ENCODE measurements around the gene MAP3K7CL.

Gene MAP3K7CL

GRCh38 chr21:29205988-29206387, 75.5 kb downstream of the MAP3K7CL start:
- no peak for DNase-seq

- DNase-seq: no peak
These were observed 76.0 kb downstream of the MAP3K7CL start for GRCh38 chr21:29206445-29206844.

- no peak for DNase-seq
These were observed 76.8 kb downstream of the MAP3K7CL start for GRCh38 chr21:29207201-29207600.

GRCh38 chr21:29208044-29208681, 77.7 kb downstream of the MAP3K7CL start:
- DNase-seq: no peak

- no peak for DNase-seq
These were observed 78.2 kb downstream of the MAP3K7CL start for GRCh38 chr21:29208682-29209059.

GRCh38 chr21:29209696-29210095, 79.3 kb downstream of the MAP3K7CL start:
- no peak for DNase-seq

GRCh38 chr21:29211205-29211604, 80.8 kb downstream of the MAP3K7CL start:
- no peak for DNase-seq

- no peak for DNase-seq
These were observed 82.0 kb downstream of the MAP3K7CL start for GRCh38 chr21:29212446-29212845.

GRCh38 chr21:29213513-29214385, 83.3 kb downstream of the MAP3K7CL start:
- no peak for DNase-seq

- DNase-seq: no peak
These were observed 85.3 kb downstream of the MAP3K7CL start for GRCh38 chr21:29215709-29216108.

- DNase-seq: no peak
These were observed 87.4 kb downstream of the MAP3K7CL start for GRCh38 chr21:29217818-29218291.

- DNase-seq: no peak
These were observed 88.3 kb downstream of the MAP3K7CL start for GRCh38 chr21:29218749-29219148.

GRCh38 chr21:29219165-29219770, 88.8 kb downstream of the MAP3K7CL start:
- no peak for DNase-seq

GRCh38 chr21:29221253-29221744, 90.9 kb downstream of the MAP3K7CL start:
- DNase-seq: no peak

- no peak for DNase-seq
These were observed 93.6 kb downstream of the MAP3K7CL start for GRCh38 chr21:29224006-29224405.

Data from cortex of kidney (tissue), 1 donor.